Heart left ventricle (tissue), 13 donors: ENCODE results near the gene EHD1.

ENCODE experiments used
- POLR2A ChIP-seq, 2 donors: fragments of 450-650 bp; IDR thresholded peaks; one replicate each; pipeline ENCODE4 v1.6.1; 2017; ENCODE audit warnings: antibody characterized with exemption in 2 of 2, mild to moderate bottlenecking in 2 of 2, moderate library complexity in 2 of 2
- TF ChIP-seq, protein P1 (sequence below), 12 donors: fragments of 200-600 bp; sonication (generic) in 4 of 12; IDR thresholded peaks; one replicate each; pipeline versions ENCODE4 v1.5.0 to v1.8.0; 2018 to 2022; ENCODE audit warnings: antibody characterized with exemption in 12 of 12, mild to moderate bottlenecking in 5 of 12
- donor health status: ischemic (EF 13 %, LVEDD 7.1; RV severe dilation, severe dysfunction).
- donor health status: DM: no; HTN: yes; CAD: no.
- donor health status: DM: no; HTN: no; CAD: no.
- donor health status: ischemic (EF 25% LVEDD 6.9; RV normal size, moderate dysfunction).
- donor health status: ischemic (EF 25% LVEDD 5.7; RV mildly dilated, moderate dysfunction).
- donor health status: ischemic (EF 35%, LVEDD 5.7; RV mildly dilated, moderate dysfunction).
- donor health status: nonischemic (EF 11% LVEDD 7.7; RV severe dilation, severe dysfunction).
- donor health status: DM: yes; HTN: yes; CAD: no.
- donor health status: PGD.
- donor health status: ischemic (EF 29% LVEDD 5.4; RV normal size, mild dysfunction).
- donor health status: nonischemic (EF 23%, LVEDD 6.1; RV moderate dilation, normal function).

DNA sequence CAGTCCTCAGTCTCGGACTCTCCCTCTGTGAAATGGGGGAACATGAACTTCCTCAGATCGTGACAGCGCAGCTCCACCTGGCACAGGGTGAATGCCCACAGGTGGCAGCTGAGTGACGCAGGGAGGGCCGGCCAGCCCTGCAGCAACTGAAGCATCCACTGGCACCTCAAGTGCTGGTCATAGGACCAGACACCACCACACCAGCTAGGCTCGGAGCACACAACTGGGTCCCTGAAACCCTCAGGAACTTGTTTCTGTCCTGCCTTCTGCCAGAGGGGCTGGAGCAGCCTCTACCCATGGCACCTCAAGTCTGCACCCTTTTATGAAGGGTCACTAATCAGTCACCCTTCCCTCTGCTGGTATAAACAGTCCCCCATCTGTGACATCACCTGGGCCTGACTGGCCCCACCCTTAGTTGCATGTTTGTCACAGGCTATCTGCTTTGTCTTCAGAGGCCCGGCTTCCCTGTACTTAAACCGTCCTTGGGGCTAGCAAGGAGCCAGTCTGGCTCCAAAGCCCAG, 26.5 kb downstream of the EHD1 start:
- TF ChIP-seq, protein P1, sequence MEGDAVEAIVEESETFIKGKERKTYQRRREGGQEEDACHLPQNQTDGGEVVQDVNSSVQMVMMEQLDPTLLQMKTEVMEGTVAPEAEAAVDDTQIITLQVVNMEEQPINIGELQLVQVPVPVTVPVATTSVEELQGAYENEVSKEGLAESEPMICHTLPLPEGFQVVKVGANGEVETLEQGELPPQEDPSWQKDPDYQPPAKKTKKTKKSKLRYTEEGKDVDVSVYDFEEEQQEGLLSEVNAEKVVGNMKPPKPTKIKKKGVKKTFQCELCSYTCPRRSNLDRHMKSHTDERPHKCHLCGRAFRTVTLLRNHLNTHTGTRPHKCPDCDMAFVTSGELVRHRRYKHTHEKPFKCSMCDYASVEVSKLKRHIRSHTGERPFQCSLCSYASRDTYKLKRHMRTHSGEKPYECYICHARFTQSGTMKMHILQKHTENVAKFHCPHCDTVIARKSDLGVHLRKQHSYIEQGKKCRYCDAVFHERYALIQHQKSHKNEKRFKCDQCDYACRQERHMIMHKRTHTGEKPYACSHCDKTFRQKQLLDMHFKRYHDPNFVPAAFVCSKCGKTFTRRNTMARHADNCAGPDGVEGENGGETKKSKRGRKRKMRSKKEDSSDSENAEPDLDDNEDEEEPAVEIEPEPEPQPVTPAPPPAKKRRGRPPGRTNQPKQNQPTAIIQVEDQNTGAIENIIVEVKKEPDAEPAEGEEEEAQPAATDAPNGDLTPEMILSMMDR (IDR thresholded peaks at IDR 0.05) = no peak
- TF ChIP-seq POLR2A (IDR thresholded peaks at IDR 0.05) = no peak
